HEK293 (cell line): ENCODE data around the gene LPP.

ENCODE experiments used
- MZF1 ChIP-seq: fragments of 450-650 bp; formaldehyde crosslinking; IDR thresholded peaks from 2 replicates; pipeline ENCODE4 v1.5.1; 2017; ENCODE audit warnings: missing biosample characterization, missing genetic modification characterization, borderline replicate concordance
- TRIM28 ChIP-seq: IDR thresholded peaks from 2 replicates; pipeline ENCODE4 v1.6.1; 2011; ENCODE audit warnings: low read length, control low read depth, borderline replicate concordance
- ZBTB1 ChIP-seq: fragments of 450-650 bp; formaldehyde crosslinking; IDR thresholded peaks from 2 replicates; pipeline ENCODE4 v1.5.1; 2016; ENCODE audit warnings: missing biosample characterization, missing genetic modification characterization
- ZNF114 ChIP-seq: fragments of 450-650 bp; formaldehyde crosslinking; IDR thresholded peaks from 2 replicates; pipeline ENCODE4 v1.5.0; 2017; ENCODE audit warnings: missing biosample characterization, missing genetic modification characterization
- ZNF140 ChIP-seq: fragments of 450-650 bp; formaldehyde crosslinking; IDR thresholded peaks from 2 replicates; pipeline ENCODE4 v1.5.1; 2016; ENCODE audit warnings: missing biosample characterization, missing genetic modification characterization
- ZNF76 ChIP-seq: fragments of 450-650 bp; formaldehyde crosslinking; IDR thresholded peaks from 2 replicates; pipeline ENCODE4; 2016; ENCODE audit warnings: low read depth, missing biosample characterization, missing genetic modification characterization, borderline replicate concordance
- TF ChIP-seq, protein P1 (sequence below): fragments of 450-650 bp; formaldehyde crosslinking; IDR thresholded peaks from 2 replicates; pipeline ENCODE4 v1.5.1; 2016; ENCODE audit warnings: missing biosample characterization, missing genetic modification characterization
- TF ChIP-seq, protein P2 (sequence below): fragments of 450-650 bp; formaldehyde crosslinking; IDR thresholded peaks from 2 replicates; pipeline ENCODE4 v1.5.1; 2016; ENCODE audit warnings: missing biosample characterization, missing genetic modification characterization
- TF ChIP-seq, protein P3 (sequence below): fragments of 450-650 bp; formaldehyde crosslinking; IDR thresholded peaks from 2 replicates; pipeline ENCODE4 v1.5.1; 2016; ENCODE audit warnings: missing biosample characterization, missing genetic modification characterization

DNA sequence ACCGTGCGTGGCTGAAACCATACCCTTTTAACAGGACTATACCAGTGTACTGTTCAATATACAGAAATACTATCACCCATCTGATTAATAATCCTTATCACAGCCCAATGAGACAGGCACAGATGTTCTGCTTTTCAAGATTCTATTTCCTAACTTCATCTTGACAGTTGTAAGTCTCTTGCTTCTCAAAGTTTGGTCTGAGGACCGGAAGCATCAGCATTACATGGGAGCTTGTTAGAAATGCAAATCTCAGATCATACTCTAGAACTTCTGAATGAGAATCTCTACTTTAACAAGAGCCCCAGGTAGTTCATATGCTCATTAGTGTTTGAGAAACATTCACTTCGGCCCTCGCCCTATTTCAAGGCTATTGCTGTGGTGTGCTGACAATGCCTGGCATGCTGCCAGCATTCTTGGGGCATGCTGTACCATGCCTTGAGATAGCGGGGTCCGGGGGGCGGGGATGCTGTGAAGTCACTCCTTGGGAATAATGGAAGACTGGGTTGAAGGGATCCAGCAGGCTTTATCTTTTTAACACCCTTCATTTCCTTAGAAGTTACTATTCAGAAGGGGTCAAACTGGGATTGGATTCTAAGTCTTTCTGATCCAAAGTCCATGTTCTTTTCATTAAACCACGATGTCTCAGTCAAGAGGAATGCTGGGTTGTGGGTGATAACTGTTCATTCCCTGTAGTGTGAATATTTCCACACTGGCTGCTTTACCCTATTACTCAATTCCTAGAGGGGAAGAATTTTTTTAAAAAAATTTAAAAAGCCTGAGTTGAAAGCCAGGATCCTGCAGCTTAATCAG lies 194.7 kb downstream of the LPP start:
- TF ChIP-seq ZBTB1 (tag by site-specific recombination) = no peak
- no peak for TF ChIP-seq ZNF140 (tag by site-specific recombination)
- no peak for TF ChIP-seq ZNF114 (tag by site-specific recombination)
- TF ChIP-seq TRIM28 = no peak
- TF ChIP-seq ZNF76 (tag by site-specific recombination) = no peak
- TF ChIP-seq, protein P1, sequence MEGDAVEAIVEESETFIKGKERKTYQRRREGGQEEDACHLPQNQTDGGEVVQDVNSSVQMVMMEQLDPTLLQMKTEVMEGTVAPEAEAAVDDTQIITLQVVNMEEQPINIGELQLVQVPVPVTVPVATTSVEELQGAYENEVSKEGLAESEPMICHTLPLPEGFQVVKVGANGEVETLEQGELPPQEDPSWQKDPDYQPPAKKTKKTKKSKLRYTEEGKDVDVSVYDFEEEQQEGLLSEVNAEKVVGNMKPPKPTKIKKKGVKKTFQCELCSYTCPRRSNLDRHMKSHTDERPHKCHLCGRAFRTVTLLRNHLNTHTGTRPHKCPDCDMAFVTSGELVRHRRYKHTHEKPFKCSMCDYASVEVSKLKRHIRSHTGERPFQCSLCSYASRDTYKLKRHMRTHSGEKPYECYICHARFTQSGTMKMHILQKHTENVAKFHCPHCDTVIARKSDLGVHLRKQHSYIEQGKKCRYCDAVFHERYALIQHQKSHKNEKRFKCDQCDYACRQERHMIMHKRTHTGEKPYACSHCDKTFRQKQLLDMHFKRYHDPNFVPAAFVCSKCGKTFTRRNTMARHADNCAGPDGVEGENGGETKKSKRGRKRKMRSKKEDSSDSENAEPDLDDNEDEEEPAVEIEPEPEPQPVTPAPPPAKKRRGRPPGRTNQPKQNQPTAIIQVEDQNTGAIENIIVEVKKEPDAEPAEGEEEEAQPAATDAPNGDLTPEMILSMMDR = no peak
- TF ChIP-seq MZF1 (tag by site-specific recombination) = no peak
- TF ChIP-seq, protein P2, sequence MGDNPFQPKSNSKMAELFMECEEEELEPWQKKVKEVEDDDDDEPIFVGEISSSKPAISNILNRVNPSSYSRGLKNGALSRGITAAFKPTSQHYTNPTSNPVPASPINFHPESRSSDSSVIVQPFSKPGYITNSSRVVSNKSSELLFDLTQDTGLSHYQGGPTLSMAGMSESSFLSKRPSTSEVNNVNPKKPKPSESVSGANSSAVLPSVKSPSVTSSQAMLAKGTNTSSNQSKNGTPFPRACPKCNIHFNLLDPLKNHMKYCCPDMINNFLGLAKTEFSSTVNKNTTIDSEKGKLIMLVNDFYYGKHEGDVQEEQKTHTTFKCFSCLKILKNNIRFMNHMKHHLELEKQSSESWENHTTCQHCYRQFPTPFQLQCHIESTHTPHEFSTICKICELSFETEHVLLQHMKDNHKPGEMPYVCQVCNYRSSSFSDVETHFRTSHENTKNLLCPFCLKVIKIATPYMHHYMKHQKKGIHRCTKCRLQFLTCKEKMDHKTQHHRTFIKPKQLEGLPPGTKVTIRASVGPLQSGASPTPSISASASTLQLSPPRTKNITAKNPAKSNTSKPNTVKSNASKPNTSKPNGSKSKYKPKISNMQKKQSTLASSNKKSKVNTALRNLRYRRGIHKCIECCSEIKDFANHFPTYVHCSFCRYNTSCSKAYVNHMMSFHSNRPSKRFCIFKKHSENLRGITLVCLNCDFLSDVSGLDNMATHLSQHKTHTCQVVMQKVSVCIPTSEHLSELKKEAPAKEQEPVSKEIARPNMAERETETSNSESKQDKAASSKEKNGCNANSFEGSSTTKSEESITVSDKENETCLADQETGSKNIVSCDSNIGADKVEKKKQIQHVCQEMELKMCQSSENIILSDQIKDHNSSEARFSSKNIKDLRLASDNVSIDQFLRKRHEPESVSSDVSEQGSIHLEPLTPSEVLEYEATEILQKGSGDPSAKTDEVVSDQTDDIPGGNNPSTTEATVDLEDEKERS = no peak
- TF ChIP-seq, protein P3, sequence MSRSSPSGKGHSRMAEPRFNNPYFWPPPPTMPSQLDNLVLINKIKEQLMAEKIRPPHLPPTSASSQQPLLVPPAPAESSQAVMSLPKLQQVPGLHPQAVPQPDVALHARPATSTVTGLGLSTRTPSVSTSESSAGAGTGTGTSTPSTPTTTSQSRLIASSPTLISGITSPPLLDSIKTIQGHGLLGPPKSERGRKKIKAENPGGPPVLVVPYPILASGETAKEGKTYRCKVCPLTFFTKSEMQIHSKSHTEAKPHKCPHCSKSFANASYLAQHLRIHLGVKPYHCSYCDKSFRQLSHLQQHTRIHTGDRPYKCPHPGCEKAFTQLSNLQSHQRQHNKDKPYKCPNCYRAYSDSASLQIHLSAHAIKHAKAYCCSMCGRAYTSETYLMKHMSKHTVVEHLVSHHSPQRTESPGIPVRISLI (tag by site-specific recombination) = no peak
